IMR-90 (cell line): Measurements from ENCODE around the gene UNK. TPM values are rescaled to one million over a fixed set of nuclear protein-coding genes. Genes with fewer than 3 reads are reported as not detected.

Experiments used
- ATAC-seq: fragments of 200-7000 bp; cut with Tn5 transposase; 2 replicates; pipeline ENCODE4 v1.9.1; 2020; ENCODE audit warnings: low read depth, mild to moderate bottlenecking, moderate library complexity
- BruUV-seq: library from RNA; stranded (reverse); fragments of 400-500 nt; replicated peaks from 2 replicates; lab custom pipeline; 2021; lab: Mats Ljungman, UMichigan
- CTCF ChIA-PET: fragments of 300-600 bp; formaldehyde crosslinking; extraction: SDS; loops from one replicate; lab custom pipeline; 2021; ENCODE audit warnings: antibody characterized with exemption; lab: Yijun Ruan, JAX
- POLR2A ChIA-PET: fragments of 300-600 bp; sonication (Branson Sonifier 250); formaldehyde crosslinking; loops from one replicate; lab custom pipeline; 2022; ENCODE audit warnings: antibody characterized with exemption; ENCODE audit not compliant: unreplicated experiment; lab: Charles Lee
- DNase-seq: peaks from one replicate; pipeline ENCODE4 v3.0.0; 2013
- H2AFZ ChIP-seq: replicated peaks from 2 replicates; pipeline ENCODE3; 2013; ENCODE audit warnings: low read length, mild to moderate bottlenecking; ENCODE audit not compliant: poor library complexity
- H2AK5ac ChIP-seq: 2 replicates; pipeline ENCODE4 v1.6.1; 2013; ENCODE audit warnings: low read depth, low read length, inconsistent platforms
- H2AK9ac ChIP-seq: replicated peaks from 2 replicates; pipeline ENCODE3; 2013; ENCODE audit warnings: mild to moderate bottlenecking, low read depth, low read length, moderate library complexity; ENCODE audit not compliant: poor library complexity
- H2BK120ac ChIP-seq: 2 replicates; pipeline ENCODE4 v1.6.1; 2013; ENCODE audit warnings: low read depth, low read length, inconsistent platforms
- H2BK15ac ChIP-seq: 3 replicates; pipeline ENCODE4 v1.6.1; 2013; ENCODE audit warnings: low read depth, low read length, inconsistent platforms
- H2BK20ac ChIP-seq: 2 replicates; pipeline ENCODE4 v1.6.1; 2013; ENCODE audit warnings: low read depth, mild to moderate bottlenecking, inconsistent platforms, low read length, moderate library complexity
- H2BK5ac ChIP-seq: 2 replicates; pipeline ENCODE4 v1.6.1; 2013; ENCODE audit warnings: mild to moderate bottlenecking, low read depth, low read length, inconsistent platforms; ENCODE audit not compliant: poor library complexity, severe bottlenecking
- H3K14ac ChIP-seq: replicated peaks from 2 replicates; pipeline ENCODE4 v1.6.1; 2013; ENCODE audit warnings: low read depth, low read length, inconsistent platforms
- H3K18ac ChIP-seq: 2 replicates; pipeline ENCODE4 v1.6.1; 2013; ENCODE audit warnings: low read depth, low read length, control low read depth
- H3K23ac ChIP-seq: 2 replicates; pipeline ENCODE4 v1.6.1; 2013; ENCODE audit warnings: low read depth, low read length, inconsistent platforms
- H3K27ac ChIP-seq: 2 replicates; pipeline ENCODE4 v1.5.1; 2013; ENCODE audit warnings: mild to moderate bottlenecking, control low read depth, low read length; ENCODE audit not compliant: insufficient read depth
- H3K27me3 ChIP-seq: 2 replicates; pipeline ENCODE4 v1.6.1; 2013; ENCODE audit warnings: low read length; ENCODE audit not compliant: control insufficient read depth, insufficient read depth
- H3K36me3 ChIP-seq: 2 replicates; pipeline ENCODE4 v1.6.1; 2013; ENCODE audit warnings: low read length, mixed read lengths; ENCODE audit not compliant: control insufficient read depth, insufficient read depth
- H3K4ac ChIP-seq: 2 replicates; pipeline ENCODE4 v1.6.1; 2013; ENCODE audit warnings: low read depth, low read length, inconsistent platforms
- H3K4me1 ChIP-seq: 2 replicates; pipeline ENCODE4 v1.6.1; 2013; ENCODE audit warnings: low read length, mixed read lengths; ENCODE audit not compliant: control insufficient read depth, insufficient read depth
- H3K4me2 ChIP-seq: 2 replicates; pipeline ENCODE4 v1.6.1; 2013; ENCODE audit warnings: low read depth, mild to moderate bottlenecking, control low read depth, low read length, moderate library complexity
- H3K4me3 ChIP-seq: 2 replicates; pipeline ENCODE4 v1.5.1; 2013; ENCODE audit warnings: low read depth, mild to moderate bottlenecking, control low read depth, low read length, moderate library complexity; ENCODE audit not compliant: insufficient read depth
- H3K56ac ChIP-seq: 2 replicates; pipeline ENCODE4 v1.6.1; 2013; ENCODE audit warnings: low read length, inconsistent platforms; ENCODE audit not compliant: insufficient read depth; ENCODE audit errors: extremely low read depth
- H3K79me1 ChIP-seq, 2 experiments: 2 replicates each; pipeline ENCODE4 v1.6.1; 2013; ENCODE audit warnings: low read length in 2 of 2, inconsistent platforms in 1 of 2, low read depth in 1 of 2
- H3K9ac ChIP-seq: 2 replicates; pipeline ENCODE4 v1.6.1; 2013; ENCODE audit warnings: low read depth, low read length, control low read depth
- H3K9me1 ChIP-seq: 2 replicates; pipeline ENCODE4 v1.6.1; 2013; ENCODE audit warnings: low read length, inconsistent platforms; ENCODE audit not compliant: insufficient read depth
- H3K9me3 ChIP-seq: 2 replicates; pipeline ENCODE4 v1.6.1; 2013; ENCODE audit warnings: low read length; ENCODE audit not compliant: control insufficient read depth, insufficient read depth
- H4K20me1 ChIP-seq: 2 replicates; pipeline ENCODE4 v1.6.1; 2013; ENCODE audit warnings: low read length, inconsistent platforms; ENCODE audit not compliant: insufficient read depth
- H4K5ac ChIP-seq: 2 replicates; pipeline ENCODE4 v1.6.1; 2013; ENCODE audit warnings: mild to moderate bottlenecking, low read depth, low read length, control low read depth
- H4K8ac ChIP-seq, 2 experiments: 2 replicates each; pipeline ENCODE4 v1.6.1; 2013; ENCODE audit warnings: low read depth in 2 of 2, low read length in 2 of 2, control low read depth in 1 of 2, inconsistent platforms in 1 of 2
- H4K91ac ChIP-seq: 2 replicates; pipeline ENCODE4 v1.6.1; 2013; ENCODE audit warnings: low read depth, low read length, inconsistent platforms; ENCODE audit not compliant: insufficient read depth
- BHLHE40 ChIP-seq: fragments of 150-350 bp; IDR thresholded peaks from 2 replicates; pipeline ENCODE4 v1.6.1; 2016; ENCODE audit warnings: mild to moderate bottlenecking, low read depth, low read length
- CEBPB ChIP-seq: IDR thresholded peaks from 2 replicates; pipeline ENCODE4 v1.6.1; 2012; ENCODE audit warnings: low read depth, low read length, improper control_type of control experiment
- CHD1 ChIP-seq: IDR thresholded peaks from 2 replicates; pipeline ENCODE4 v1.6.1; 2012; ENCODE audit warnings: low read depth, low read length, improper control_type of control experiment
- CTCF ChIP-seq: conservative IDR thresholded peaks from 2 replicates; pipeline ENCODE4 v1.5.1; 2012; ENCODE audit warnings: mild to moderate bottlenecking, low read depth, low read length, improper control_type of control experiment
- ELK1 ChIP-seq: fragments of 150-350 bp; IDR thresholded peaks from 2 replicates; pipeline ENCODE4 v1.6.1; 2016; ENCODE audit warnings: low read depth, mild to moderate bottlenecking, low read length, moderate library complexity, borderline replicate concordance
- FOS ChIP-seq: fragments of 150-350 bp; IDR thresholded peaks from 2 replicates; pipeline ENCODE4 v1.6.1; 2016; ENCODE audit warnings: low read depth, low read length
- MAFK ChIP-seq: IDR thresholded peaks from 2 replicates; pipeline ENCODE4 v1.6.1; 2012; ENCODE audit warnings: low read depth, low read length, improper control_type of control experiment
- MAZ ChIP-seq: IDR thresholded peaks from 2 replicates; pipeline ENCODE4 v1.6.1; 2012; ENCODE audit warnings: low read depth, mild to moderate bottlenecking, low read length, improper control_type of control experiment, moderate library complexity, borderline replicate concordance
- NFE2L2 ChIP-seq: fragments of 150-350 bp; IDR thresholded peaks from 2 replicates; pipeline ENCODE4 v1.6.1; 2016; ENCODE audit warnings: low read depth, mild to moderate bottlenecking, low read length
- POLR2A ChIP-seq: IDR thresholded peaks from 2 replicates; pipeline ENCODE4 v1.6.1; 2012; ENCODE audit warnings: mild to moderate bottlenecking, low read depth, low read length
- RAD21 ChIP-seq: IDR thresholded peaks from 2 replicates; pipeline ENCODE4 v1.6.1; 2012; ENCODE audit warnings: low read length, improper control_type of control experiment
- RFX5 ChIP-seq: IDR thresholded peaks from 2 replicates; pipeline ENCODE4 v1.8.0; 2012; ENCODE audit warnings: low read depth, mild to moderate bottlenecking, low read length, moderate library complexity
- SMC3 ChIP-seq: fragments of 150-350 bp; IDR thresholded peaks from 2 replicates; pipeline ENCODE4 v1.6.1; 2016; ENCODE audit warnings: low read depth, mild to moderate bottlenecking, antibody characterized with exemption, low read length, moderate library complexity
- USF2 ChIP-seq: fragments of 150-350 bp; IDR thresholded peaks from 2 replicates; pipeline ENCODE4 v1.6.1; 2017; ENCODE audit warnings: mild to moderate bottlenecking, antibody characterized with exemption, low read length, low read depth
- WGBS, 2 experiments: methylation state at CpG; one replicate each; pipeline versions ENCODE4 v1.1.5 to v1.1.7; 2013; ENCODE audit warnings: missing lambda C conversion rate in 2 of 2; ENCODE audit not compliant: insufficient read length in 1 of 2; ENCODE audit errors: extremely low coverage in 2 of 2; 5-methylcytosine and 5-hydroxymethylcytosine counted together
- dilution Hi-C: fragments of 300-500 bp; cut with HindIII; formaldehyde crosslinking; loops from one replicate; pipeline ENCODE4 v1.14.3; 2018; ENCODE audit warnings: low sequenced_read_pairs; ENCODE audit not compliant: unreplicated experiment
- in situ Hi-C: fragments of 300-500 bp; cut with MboI; formaldehyde crosslinking; loops from 3 replicates; pipeline ENCODE4 v1.14.3; 2019; ENCODE audit warnings: low sequenced_read_pairs, inconsistent platforms, mixed read lengths
- intact Hi-C: fragments of 100-400 bp; cut with micrococcal nuclease; formaldehyde crosslinking; loops from 2 replicates; pipeline ENCODE4 v1.10.0; 2022
- polyA plus RNA-seq, 3 experiments: library from polyadenylated mRNA; depleted of rRNA; stranded (reverse); fragments of >200 nt; gene quantifications; 2 replicates each; pipeline ENCODE4 v1.2.3, GENCODE V29; 2012; ENCODE audit warnings: low replicate concordance in 1 of 3
- total RNA-seq: library from RNA; depleted of rRNA; stranded (reverse); fragments of >200 nt; gene quantifications from 2 replicates; pipeline ENCODE4 v1.2.3, GENCODE V29; 2012

Gene UNK
- total and polyA plus RNA-seq, 2 of the 4 experiments (the other 2 are of a cell fraction), result 15.4 to 17.3 TPM

GRCh38 chr17:75820094-75821080 lies 35.8 kb downstream of the UNK start:
- Histone ChIP-seq H3K56ac (no peak overlapping the region), H4K91ac (no peak overlapping the region), H3K9ac (no peak overlapping the region), H2AK5ac (no peak overlapping the region), H3K4me3 (no peak overlapping the region), H3K23ac (no peak overlapping the region), H3K18ac (no peak overlapping the region), H3K4ac (no peak overlapping the region), H3K9me1 (0 out of 2 replicates have a peak, but pooled peaks cover 2% of the 10 kb centered on the region), H3K4me1 (no peaks in the 10 kb centered on the region), H2AFZ (no peak overlapping the region), H3K4me2 (no peak overlapping the region), H3K9me3 (no peaks in the 10 kb centered on the region), H2BK5ac (no peak overlapping the region), H4K20me1 (no peaks in the 10 kb centered on the region), H2AK9ac (no peak overlapping the region), H3K79me1 (peaks cover 5 to 8% of the 10 kb centered on the region in 2 experiments; a peak in 3 of 4 replicates), H4K5ac (no peak overlapping the region), H4K8ac (no peak overlapping the region), H3K14ac (no peak overlapping the region), H2BK20ac (no peak overlapping the region), H2BK15ac (no peak overlapping the region), H3K27ac (no peak overlapping the region), H3K27me3 (no peaks in the 10 kb centered on the region), H3K36me3 (peaks cover 71% of the 10 kb centered on the region), H2BK120ac (no peak overlapping the region)
- ATAC-seq (no peak), DNase-seq (no peak)
- intact Hi-C loops, result no loop called here
- ChIA-PET CTCF (no interaction called here), POLR2A (no interaction called here)
- WGBS, 2 experiments, result 88% methylated on average over 5 of the region's 21 CpGs; no CpG with 5 or more reads in 1 of the 2 experiments
- no TSS peak for BruUV-seq
- dilution Hi-C loops, result no loop called here
- in situ Hi-C loops, result no loop called here
- TF ChIP-seq RFX5 (no peak), CEBPB (no peak), USF2 (no peak), POLR2A (no peak), CTCF (no peak), SMC3 (no peak), RAD21 (no peak), NFE2L2 (no peak), MAFK (no peak), CHD1 (no peak), ELK1 (no peak), BHLHE40 (no peak), MAZ (no peak), FOS (no peak)
